NCI-H146 (cell line): ENCODE results near the gene USP34.
"Not testable (repeated sequence)": the region's sequence is repeated elsewhere in the genome, so short reads cannot be mapped to it uniquely, and the experiment has no call there.

Source experiments
- DNase-seq: peaks from one replicate; lab custom pipeline; 2025; lab: John Stamatoyannopoulos, UW

The USP34 gene

DNA sequence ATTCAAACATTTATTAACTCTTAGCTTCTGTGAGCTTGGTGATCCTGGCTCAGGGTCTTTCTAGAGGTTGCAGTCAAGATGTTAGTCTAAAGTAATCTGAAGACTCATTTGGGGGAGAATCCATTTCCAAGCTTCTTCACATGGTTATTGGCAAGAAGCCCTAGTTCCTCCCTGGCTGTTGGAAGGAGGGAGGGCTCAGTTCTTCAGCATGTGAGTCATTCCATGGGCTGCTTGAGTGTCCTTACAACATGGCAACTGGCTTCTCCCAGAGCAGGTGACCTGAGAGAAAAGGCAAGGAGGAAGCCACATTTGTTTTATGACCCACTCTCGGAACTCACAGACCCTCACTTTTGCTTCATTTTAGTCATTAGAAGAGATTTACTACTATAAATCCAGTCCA lies 319.5 kb downstream of the USP34 start:
- no peak for DNase-seq

DNA sequence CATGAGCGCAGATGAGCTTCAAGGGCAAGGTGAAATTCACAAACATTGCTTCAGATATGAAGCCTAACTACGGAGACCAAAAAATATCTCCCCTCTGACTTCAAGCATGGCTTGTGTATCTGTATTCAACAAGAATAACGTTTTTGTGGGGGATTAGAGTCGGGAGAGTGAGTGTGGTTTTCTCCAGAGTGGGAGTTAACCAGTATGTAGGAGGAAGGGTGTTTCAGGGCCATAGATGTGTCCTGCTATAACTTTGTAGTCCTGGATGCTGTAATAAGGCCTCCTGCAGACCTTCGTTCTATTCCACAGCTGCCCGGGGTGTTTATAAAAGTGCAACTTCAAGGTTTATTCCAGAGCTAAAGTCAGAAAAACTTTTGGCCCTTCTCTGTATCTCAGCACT lies 321.8 kb downstream of the USP34 start:
- DNase-seq: no peak

GRCh38 chr2:61148091-61148490 lies 322.8 kb downstream of the USP34 start:
- DNase-seq: not testable (repeated sequence)

GRCh38 chr2:61145990-61146389 lies 324.9 kb downstream of the USP34 start:
- no peak for DNase-seq

GRCh38 chr2:61144697-61145268 lies 326.1 kb downstream of the USP34 start:
- DNase-seq: no peak

DNA sequence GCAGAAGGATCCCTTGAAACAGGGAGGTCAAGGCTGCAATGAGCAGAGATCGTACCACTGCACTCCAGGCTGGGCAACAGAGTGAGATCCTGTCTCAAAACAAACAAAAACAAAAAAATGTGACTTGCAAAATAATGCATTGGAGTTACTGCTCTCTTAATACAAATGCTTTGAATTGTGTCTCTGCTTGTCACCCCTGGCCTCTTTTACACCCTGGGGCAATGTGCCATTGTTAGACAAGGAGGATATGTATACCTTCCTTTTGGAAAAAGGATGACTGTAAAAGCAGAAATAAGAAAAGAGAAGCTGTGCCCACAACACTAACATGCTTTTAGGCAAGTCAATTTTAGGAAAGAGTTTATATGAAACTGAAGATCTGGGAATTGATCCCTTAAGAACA lies 329.7 kb downstream of the USP34 start:
- no peak for DNase-seq

- DNase-seq: no peak
These were observed 332.0 kb downstream of the USP34 start for GRCh38 chr2:61138859-61139258.
